Stimulated activated CD4-positive, alpha-beta T cell treated with anti-CD3 and anti-CD28 coated beads, Interleukin-12 subunit alpha, Interleukin-12 subunit beta, amount 100 ng/mL, for 4 hours (primary cell): Measurements from ENCODE around the gene VNN1.
A peak's percentile ranks its signal among the peaks of the same experiment; 100 is the strongest.

Experiments
- DNase-seq: peaks from one replicate; pipeline ENCODE4 v3.0.0-alpha.2; 2020

The VNN1 gene, protein sequence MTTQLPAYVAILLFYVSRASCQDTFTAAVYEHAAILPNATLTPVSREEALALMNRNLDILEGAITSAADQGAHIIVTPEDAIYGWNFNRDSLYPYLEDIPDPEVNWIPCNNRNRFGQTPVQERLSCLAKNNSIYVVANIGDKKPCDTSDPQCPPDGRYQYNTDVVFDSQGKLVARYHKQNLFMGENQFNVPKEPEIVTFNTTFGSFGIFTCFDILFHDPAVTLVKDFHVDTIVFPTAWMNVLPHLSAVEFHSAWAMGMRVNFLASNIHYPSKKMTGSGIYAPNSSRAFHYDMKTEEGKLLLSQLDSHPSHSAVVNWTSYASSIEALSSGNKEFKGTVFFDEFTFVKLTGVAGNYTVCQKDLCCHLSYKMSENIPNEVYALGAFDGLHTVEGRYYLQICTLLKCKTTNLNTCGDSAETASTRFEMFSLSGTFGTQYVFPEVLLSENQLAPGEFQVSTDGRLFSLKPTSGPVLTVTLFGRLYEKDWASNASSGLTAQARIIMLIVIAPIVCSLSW

DNA sequence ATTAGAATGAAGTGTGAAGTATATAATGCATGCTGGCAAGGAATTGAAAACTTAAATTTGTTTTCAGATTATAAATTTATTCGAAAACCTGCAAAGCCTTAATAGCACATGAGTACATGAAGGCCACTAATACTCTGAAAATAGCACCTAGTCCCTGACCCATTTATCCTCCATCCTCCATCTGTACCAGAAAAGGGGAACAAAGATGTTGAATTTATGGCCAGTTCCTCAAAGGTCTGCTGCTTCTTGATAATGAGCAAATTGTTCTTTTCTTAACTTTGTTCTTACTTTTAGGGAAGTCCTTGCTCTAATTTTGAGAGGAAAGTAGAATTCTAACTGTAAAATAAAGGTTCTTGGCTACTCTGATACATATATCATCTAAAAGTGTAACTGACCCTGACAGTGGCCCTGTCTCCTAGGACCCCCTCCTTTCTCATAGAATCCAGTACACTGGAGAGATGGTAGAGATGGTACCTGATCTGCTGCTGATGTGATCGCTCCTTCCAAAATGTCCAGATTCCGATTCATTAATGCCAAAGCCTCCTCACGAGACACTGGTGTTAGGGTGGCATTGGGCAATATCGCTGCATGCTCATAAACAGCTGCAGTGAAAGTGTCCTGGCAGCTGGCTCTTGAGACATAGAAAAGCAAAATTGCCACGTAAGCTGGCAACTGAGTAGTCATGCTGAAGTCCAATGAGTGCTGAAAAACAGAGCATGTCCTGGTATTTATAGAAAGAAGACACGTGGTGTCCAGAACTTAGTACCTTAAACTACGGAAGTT is at the start of gene VNN1:
Gene VNN1, minus strand, starts transcription at position 704 of the 783 bp plus-strand sequence. Its CDS starts 20 bp downstream, at position 684.
- no peak for DNase-seq

DNA sequence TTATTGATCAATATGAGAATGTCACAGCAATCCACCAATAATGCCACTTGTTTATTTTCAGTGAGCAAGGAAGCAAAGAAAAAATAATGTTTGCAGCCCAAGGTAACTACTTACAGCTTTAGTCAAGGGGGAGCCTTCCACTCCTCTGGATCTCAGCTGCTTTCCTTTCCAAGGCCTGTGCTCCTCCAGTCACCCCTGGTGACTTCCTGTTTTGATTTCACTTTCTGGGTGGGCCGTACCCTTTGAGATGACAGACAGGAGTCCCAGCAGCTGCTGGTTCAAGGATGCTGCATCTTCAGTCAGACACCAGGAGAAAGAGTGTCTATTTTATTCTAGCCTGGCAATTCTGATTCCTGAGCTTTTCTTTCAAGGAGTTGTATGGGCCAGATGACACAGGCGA is 49.4 kb upstream of the VNN1 start:
- DNase-seq = peak; percentile 10

DNA sequence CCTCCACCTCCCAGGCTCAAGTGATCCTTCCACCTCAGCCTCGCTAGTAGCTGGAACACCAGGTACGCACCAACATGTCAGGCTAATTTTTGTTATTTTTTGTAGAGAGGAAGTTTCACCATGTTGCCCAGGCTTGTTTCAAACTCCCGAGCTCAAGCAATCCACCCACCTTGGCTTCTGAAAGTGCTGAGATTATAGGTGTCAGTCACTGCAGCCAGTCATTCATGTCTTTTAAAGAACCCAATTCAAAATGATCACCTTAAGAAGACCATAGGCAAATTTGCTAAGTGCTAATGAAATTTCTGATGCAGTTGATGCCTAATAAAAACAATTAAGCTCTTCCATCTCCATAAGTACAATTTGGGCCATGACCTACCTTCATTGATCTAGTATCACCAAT is 46.4 kb upstream of the VNN1 start:
- no peak for DNase-seq

DNA sequence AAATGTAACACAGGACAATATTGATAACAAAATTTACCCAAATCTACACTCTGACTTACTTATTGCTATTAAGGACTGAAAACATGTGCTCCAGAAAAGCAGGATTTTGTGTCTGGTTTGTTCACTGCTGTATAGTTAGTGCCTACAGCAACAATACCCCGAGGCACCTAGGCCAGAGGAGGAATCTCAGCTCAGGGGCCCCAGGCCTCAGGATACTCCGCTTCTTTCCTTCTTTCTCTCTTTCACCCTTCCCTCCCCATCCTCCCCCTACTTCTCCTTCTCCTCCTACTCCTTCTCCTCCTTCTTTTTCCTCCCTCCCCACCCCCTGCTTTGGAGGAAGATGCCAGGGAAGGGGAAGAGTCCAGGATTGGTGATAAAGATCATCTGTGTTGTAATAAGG is 44.8 kb upstream of the VNN1 start:
- no peak for DNase-seq

DNA sequence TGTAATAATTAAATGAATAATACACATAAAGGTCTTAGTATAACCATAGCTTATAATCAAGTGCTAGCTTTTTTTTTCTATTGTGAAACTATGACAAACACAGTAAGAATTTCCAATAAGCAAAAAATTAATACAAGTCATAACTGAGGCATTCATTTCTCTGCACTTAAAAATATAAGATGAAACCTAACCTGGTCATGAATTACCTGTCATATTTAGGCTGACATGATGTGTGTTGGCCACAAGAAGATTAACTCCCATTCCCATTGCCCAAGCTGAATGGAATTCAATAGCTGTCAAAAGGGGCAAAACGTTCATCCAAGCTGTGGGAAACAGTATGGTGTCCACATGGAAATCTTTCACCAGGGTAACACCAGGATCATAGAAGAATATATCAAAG is 38.4 kb upstream of the VNN1 start:
- no peak for DNase-seq

DNA sequence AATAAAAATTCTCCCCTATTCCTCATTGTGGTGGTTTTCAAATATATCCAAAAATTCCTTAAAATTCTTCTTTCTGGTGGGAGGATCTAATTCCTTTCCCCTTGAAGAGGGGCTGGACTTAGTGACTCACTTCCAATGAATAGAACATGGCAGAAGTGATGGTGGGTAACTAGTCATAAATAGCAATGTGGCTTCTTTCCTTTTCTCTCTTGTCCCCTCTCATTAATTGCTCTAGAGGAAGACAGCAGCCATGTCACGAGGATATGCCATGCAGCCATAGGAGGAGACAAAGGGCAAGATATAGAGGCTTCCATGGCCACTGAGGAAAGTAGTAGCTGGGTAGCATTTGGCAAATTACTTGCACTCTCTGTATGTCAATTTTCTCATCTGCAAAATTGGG is 38.0 kb upstream of the VNN1 start:
- DNase-seq = no peak

DNA sequence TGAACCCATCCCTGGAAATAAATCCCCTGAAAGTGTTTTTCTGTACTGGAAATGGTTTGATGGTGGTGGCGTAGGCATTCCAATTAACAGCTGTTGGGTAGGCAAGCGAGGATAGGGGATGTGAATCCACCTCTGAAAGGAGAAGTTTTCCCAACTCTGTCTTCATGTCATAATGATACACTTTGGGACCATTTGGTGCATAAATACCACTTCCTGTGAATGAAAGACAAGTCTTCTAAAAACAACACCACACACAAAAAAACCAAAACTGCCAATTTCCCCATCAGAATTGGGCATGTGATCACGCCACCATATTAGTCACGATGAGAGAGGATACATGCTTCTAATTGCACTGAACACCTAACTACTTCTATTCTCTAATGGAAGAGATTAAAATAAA is 37.5 kb upstream of the VNN1 start:
- DNase-seq = no peak

DNA sequence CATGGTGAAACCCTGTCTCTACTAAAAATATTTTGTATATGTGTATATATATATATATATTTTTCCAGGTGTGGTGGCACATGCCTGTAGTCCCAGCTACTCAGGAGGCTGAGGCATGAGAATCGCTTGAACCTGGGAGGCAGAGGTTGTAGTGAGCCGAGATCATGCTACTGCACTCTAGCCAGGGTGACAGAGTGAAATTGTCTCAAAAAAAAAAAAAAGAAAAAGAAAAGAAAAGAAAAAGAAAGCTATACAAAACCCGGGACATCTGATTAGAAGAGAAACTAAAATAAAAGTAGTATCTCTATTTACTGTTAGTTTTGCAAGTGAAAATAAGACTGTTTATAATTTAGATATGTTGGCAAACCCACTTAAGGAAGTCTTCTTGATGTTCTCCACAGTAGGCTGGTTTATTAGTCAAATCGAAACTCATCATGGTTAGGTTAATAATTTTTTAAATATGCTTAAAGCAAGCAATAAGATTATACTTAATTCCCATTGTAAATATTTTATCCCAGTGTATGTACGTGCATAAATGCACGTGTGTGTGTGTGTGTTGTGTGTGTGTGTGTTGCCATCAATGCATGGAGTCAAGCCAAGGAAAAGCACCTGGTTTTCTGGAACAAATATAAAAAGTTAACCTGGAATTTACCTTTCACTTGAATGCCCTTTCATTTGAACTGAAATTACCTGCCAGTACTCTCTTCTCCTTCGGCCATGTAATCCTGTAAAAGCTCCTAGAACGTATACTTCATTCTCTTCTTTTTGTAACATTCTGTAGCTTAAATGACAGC is 36.8 kb upstream of the VNN1 start:
- DNase-seq = no peak

DNA sequence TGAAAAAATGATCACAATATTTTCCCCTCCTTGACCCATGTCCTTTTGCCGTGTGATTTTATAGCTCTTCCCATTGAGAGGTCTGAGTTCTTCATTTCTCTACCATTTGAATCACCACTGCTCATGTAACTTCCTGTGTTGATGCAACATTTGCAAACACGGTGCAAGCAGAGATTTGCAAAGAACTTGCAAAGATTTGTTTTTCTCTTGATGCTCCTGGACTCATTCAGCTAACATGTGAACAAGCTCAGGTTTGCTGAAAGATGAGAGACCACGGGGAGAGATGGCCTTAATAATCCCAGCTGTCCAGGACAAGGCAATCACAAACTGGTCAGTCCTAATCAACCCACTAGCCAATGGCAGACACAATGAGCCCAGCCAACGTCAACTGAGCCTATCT is 35.3 kb upstream of the VNN1 start:
- no peak for DNase-seq

DNA sequence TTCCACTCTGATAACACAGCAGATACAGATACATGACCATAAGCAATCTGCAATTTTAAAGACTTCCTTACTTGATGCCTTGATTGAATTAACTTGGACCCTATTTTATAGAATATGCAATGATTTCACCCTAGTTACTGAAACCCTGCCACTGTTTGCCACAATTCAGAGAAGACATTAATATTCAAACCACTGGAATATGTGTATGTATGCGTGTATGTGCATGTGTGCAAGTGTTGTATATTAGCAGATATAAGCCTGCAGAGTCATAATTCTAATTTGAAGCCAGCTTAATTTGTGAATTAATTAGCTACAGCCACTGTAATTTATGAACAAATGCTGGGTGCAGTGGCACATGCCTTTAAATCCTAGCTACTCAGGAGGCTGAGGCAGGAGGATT is 34.6 kb upstream of the VNN1 start:
- no peak for DNase-seq

DNA sequence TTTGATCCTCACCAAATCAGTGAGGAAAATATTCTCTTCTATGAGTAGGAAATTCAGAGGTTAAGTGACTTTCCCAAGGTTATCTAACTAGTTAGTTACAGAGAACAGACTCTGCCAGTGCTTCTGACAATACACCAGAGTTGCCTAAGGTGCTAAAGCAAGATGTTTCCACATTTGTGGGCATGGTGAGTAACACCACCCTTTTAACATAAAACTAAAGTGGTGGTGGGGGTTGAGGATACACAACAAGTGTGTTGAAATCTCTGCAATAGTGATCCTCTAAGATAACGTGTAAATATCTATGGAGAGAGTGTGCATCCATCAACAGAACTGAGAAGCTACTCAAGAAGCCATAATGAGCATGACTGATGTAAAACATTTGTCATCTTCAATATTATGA is 32.2 kb upstream of the VNN1 start:
- DNase-seq = no peak

DNA sequence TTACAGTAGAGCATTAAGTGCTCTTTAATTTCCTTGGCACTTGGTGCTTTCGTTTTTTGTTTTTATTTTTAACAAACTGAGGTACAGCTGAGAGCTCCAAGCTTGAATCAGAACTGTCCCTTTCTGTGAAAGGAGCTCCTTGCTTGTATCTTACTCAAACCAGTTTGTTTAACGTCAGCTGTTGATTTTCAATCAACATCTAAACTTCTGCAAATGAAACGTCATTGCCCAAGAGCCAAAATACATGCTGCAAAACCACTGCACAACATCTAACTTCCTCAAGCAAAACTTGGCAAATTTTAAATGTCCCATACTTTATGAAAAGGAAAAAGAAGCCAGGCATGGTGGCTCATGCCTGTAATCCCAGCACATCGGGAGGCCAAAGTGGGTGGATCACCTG is 28.6 kb upstream of the VNN1 start:
- no peak for DNase-seq

DNA sequence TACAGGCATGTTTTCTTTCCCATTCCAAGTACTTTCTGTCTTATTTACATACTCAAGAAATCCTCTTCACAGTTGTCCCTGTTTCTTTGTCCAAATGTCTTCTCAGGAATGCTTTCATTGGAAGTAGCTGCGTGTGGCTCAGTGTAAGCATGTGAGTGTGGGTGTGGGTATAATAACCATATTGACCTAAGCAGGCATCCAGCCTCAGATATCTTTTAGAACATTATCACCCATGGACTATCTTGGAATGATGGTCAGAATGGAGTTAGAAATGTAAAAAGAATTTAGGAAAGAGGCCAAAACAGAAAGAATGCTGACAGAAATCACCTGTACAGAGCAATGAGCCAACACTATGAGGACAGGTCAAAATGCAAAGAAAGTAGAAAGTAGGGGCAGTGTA is 27.4 kb upstream of the VNN1 start:
- DNase-seq = no peak

DNA sequence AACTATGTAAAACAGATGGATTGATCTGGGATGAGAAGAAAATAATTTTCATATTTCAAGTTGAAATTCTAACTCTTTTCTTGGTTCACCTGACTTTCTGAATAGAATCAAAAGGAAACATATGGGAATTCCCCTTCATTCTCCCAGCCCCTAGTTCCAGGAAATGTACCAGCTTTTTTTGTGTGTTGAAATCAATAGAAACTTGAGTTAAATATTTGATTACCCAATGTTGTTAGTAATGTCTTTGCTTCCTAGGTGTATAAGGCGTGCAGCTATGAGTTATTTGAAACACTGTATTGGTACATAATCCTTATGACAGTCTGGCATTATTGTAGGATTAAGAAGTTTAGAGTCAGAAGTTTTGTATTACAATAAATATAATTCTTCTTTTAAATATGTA is 22.4 kb upstream of the VNN1 start:
- DNase-seq = no peak

DNA sequence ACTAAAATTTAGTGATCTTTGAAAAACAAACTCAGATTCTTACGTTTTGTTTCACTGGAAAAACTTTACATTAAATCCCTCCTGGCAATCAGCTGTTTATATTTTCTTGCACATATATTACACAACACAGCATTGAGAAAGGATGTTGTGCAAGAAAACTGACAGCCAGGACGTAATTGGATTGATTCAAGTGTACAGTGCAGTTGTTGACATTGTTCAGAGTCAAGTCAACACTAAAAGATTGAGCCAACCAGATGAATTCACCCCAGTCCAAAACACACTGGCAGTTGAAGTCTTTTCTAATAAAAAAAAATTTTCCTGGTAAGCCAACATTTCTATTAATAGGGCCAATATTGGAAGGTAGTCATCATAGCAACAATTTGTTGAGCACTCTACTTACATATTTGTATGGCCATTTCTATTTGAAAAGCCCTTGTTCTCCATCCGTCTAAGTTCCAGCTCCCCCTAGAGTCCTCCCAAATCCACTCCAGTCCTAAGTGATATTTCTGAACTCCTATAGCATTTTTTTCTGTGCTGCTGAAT is 20.9 kb upstream of the VNN1 start:
- DNase-seq = no peak

DNA sequence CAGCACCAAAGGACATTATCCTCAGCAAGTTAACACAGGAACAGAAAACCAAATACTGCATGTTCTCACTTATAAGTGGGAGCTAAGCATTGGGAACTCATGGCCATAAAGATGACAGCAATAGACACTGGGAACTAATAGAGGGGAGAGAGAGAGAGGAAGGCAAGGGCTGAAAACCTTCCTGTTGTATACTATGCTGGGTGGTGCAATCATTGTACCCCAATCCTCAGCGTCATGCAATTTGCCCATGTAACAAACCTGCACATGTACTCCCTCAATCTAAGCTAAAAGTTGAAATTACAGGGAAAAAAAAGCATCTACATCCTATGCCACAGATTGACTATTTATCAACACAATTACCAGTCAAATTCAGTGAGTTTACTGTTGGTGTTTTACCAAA is 20.0 kb upstream of the VNN1 start:
- no peak for DNase-seq

DNA sequence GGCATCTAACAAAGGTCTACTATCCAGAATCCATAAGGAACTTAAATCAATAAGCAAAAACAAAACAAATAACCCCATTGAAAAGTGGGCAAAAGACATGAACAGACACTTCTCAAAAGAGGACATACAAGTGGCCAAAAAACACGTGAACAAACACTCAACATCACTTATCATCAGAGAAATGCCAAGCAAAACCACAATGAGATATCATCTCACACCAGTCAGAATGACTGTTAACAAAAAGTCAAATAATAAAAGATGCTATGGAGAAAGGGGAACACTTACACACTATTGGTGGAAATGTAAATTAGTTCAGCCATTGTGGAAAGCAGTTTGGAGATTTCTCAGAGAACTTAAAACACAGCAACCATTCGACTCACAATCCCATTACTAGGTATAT is 19.4 kb upstream of the VNN1 start:
- DNase-seq = no peak

DNA sequence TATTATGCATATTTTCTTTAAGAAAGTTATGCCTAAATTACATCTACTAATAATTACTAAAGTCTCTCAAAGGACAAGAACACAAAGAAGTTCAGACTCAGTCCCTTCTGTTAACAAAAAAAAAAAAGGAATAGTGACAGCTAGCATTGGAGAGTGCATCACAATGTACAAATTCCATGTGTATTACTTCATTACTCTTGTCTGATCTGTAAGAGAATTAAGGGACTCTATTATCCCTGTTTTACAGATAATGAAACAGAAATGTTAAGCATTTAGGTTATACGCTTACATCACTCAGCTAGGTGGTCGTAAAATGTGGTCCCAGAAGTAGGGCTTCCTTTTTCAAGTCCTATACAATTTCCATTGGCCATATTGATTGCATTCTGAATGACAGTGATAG is 17.2 kb upstream of the VNN1 start:
- DNase-seq = no peak

DNA sequence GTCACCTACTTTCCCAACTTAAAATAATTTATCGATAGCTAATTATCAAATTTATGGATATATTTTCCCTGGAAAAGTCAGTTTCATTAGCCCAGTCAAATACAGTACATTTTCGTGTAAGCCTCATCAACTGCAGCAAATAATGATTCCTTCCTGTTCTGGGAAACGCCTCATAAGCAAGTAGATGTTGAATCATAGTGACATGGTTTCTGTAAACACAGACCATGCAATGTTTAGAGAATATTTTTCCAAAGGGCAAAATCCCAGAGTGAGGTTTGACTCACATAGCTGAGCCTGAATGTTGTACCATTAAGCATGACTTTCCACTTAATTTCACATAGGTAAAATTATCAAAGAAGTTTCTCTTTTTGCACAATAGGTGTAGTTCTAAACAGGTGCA is 16.7 kb upstream of the VNN1 start:
- no peak for DNase-seq

DNA sequence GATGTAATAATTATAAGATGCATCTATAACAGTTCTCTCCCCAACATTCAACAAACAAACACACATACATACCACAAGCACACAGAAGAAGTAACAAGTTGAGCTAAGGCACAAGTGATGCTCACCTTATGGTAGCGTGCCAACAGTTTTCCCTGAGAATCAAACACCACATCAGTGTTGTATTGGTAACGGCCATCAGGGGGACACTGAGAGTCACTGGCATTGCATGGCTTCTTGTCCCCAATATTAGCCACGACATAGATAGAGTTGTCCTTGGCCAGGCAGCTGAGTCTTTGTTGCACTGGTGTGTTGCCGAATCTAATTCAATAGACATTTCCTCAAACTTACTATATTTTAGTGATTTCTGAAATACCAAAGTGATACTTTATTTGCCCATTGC is 14.8 kb upstream of the VNN1 start:
- no peak for DNase-seq

DNA sequence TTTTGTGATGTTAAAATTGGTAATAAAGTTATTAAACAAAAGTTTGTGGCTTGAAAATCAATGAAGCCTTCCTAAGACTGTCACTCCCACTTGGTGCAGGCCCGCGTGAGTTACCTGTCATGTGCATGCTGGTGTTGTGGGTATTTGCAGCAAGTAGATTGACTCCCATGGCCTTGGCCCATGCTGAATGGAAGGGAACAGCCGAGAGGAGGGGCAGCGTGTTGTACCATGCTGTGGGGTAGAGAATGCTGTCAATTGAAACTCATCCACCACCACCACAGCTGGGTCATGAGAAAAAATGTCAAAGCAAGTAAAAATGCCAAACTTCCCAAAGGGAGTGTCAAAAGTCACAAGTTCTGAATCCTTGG is 12.7 kb upstream of the VNN1 start:
- no peak for DNase-seq

DNA sequence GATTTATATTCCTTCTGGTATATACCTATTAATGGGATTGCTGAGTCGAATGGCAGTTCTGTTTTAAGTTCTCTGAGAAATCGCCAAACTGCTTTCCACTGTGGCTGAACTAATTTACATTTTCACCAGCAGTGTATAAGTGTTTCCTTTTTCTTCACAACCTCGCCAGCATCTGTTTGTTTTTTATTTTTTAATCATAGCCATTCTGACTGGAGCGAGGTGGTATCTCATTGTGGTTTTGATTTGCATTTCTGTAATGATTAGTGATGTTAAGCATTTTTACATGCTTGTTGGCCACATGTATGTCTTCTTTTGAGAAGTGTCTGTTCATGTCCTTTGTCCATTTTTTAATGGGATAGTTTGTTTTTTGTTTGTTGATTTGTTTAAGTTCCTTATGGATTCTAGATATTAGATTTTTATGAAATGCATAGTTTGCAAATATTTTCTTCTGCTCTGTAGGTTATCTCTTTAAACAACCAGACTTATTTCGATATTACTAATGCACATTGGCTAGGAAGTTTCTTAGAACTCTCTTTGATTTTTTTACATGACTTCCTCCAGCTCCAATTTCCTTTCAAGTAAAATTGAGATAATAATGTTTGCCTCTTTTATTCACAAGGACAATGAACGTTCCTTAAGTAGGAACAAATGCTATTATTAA is 12.2 kb upstream of the VNN1 start:
- DNase-seq = no peak

DNA sequence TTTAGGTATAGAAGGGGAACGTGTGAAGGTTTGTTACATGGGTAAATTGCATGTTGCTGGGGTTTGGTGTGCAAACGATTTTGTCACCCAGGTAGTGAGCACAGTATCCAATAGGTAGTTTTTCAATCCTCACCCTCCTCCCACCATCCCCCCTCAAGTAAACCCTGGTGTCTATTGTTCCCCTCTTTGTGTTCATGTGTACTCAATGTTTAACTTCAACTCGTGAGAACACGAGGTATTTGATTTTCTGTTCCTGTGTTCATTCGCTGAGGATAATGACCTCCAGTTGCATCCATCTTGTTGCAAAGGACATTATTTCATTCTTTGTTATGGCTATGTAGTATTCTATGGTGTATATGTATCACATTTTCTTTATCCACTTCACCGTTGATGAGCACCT is 11.6 kb upstream of the VNN1 start:
- no peak for DNase-seq
